ENCODE results near the gene STOM.

- TF ChIP-seq, protein P1, sequence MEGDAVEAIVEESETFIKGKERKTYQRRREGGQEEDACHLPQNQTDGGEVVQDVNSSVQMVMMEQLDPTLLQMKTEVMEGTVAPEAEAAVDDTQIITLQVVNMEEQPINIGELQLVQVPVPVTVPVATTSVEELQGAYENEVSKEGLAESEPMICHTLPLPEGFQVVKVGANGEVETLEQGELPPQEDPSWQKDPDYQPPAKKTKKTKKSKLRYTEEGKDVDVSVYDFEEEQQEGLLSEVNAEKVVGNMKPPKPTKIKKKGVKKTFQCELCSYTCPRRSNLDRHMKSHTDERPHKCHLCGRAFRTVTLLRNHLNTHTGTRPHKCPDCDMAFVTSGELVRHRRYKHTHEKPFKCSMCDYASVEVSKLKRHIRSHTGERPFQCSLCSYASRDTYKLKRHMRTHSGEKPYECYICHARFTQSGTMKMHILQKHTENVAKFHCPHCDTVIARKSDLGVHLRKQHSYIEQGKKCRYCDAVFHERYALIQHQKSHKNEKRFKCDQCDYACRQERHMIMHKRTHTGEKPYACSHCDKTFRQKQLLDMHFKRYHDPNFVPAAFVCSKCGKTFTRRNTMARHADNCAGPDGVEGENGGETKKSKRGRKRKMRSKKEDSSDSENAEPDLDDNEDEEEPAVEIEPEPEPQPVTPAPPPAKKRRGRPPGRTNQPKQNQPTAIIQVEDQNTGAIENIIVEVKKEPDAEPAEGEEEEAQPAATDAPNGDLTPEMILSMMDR (tag by site-specific recombination; IDR thresholded peaks at IDR 0.05): no peak
- TF ChIP-seq ZSCAN30 (tag by site-specific recombination; IDR thresholded peaks at IDR 0.05): no peak
- TF ChIP-seq GLI4 (tag by site-specific recombination; IDR thresholded peaks at IDR 0.05): no peak
- TF ChIP-seq ZBTB11 (tag by site-specific recombination; conservative IDR thresholded peaks at IDR 0.05; ENCODE audit: low read depth): no peak
- TF ChIP-seq, protein P2, sequence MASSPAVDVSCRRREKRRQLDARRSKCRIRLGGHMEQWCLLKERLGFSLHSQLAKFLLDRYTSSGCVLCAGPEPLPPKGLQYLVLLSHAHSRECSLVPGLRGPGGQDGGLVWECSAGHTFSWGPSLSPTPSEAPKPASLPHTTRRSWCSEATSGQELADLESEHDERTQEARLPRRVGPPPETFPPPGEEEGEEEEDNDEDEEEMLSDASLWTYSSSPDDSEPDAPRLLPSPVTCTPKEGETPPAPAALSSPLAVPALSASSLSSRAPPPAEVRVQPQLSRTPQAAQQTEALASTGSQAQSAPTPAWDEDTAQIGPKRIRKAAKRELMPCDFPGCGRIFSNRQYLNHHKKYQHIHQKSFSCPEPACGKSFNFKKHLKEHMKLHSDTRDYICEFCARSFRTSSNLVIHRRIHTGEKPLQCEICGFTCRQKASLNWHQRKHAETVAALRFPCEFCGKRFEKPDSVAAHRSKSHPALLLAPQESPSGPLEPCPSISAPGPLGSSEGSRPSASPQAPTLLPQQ (tag by site-specific recombination; IDR thresholded peaks at IDR 0.05): no peak
- no peak for TF ChIP-seq ZNF221 (tag by site-specific recombination; IDR thresholded peaks at IDR 0.05; ENCODE audit: borderline replicate concordance)
- no peak for TF ChIP-seq ZNF239 (tag by site-specific recombination; IDR thresholded peaks at IDR 0.05)
- TF ChIP-seq YY2 (tag by site-specific recombination; IDR thresholded peaks at IDR 0.05): no peak
These were observed 16.6 kb upstream of the STOM start for GRCh38 chr9:121386442-121387175.
